ENCODE data around the gene STK39. TPM values are rescaled to one million over a fixed set of nuclear protein-coding genes. Genes with fewer than 3 reads are reported as not detected.
"Not testable (repeated sequence)": the region's sequence is repeated elsewhere in the genome, so short reads cannot be mapped to it uniquely, and the experiment has no call there.

STK39 gene
- total RNA-seq, 4 donors from 2014 or later, result 35.3 to 58.0 (median 47.0) TPM

GRCh38 chr2:168047091-168047690 lies 200.2 kb downstream of the STK39 start:
- Histone ChIP-seq H3K36me3 (no peaks in the 10 kb centered on the region), H3K4me1 (peaks cover 0 to 3% (median 0%) of the 10 kb centered on the region in 3 donors), H3K9me3 (no peaks in the 10 kb centered on the region), H3K27me3 (no peaks in the 10 kb centered on the region), H3K27ac (no peak overlapping the region), H3K4me3 (no peak overlapping the region)
- 78 to 83% methylated on average over 3 of the region's 3 CpGs for WGBS, 2 donors (ENCODE audit: low coverage in 1 of 2)
- no peak for ATAC-seq
- no peak for TF ChIP-seq POLR2AphosphoS5 (IDR thresholded peaks at IDR 0.05)
- no peak for TF ChIP-seq EP300 (IDR thresholded peaks at IDR 0.05)
- TF ChIP-seq POLR2A (IDR thresholded peaks at IDR 0.05), result no peak
- TF ChIP-seq CTCF (IDR thresholded peaks at IDR 0.05), result no peak

- WGBS, 2 donors (ENCODE audit: low coverage in 1 of 2), result 93 to 100% methylated on average over 1 of the region's 1 CpG
- no peak for ATAC-seq
- TF ChIP-seq CTCF (IDR thresholded peaks at IDR 0.05) (no peak), POLR2A (IDR thresholded peaks at IDR 0.05) (no peak), EP300 (IDR thresholded peaks at IDR 0.05) (no peak), POLR2AphosphoS5 (IDR thresholded peaks at IDR 0.05) (no peak)
Measured at GRCh38 chr2:168044579-168044978, 202.8 kb downstream of the STK39 start.

GRCh38 chr2:168044176-168044575 lies 203.2 kb downstream of the STK39 start:
- no peak for TF ChIP-seq EP300 (IDR thresholded peaks at IDR 0.05)
- TF ChIP-seq CTCF (IDR thresholded peaks at IDR 0.05), result no peak
- no peak for TF ChIP-seq POLR2A (IDR thresholded peaks at IDR 0.05)
- TF ChIP-seq POLR2AphosphoS5 (IDR thresholded peaks at IDR 0.05), result no peak

More at GRCh38 chr2:168044579-168044978, 202.8 kb downstream of the STK39 start:
- Histone ChIP-seq H3K27me3 (no peaks in the 10 kb centered on the region), H3K9me3 (no peaks in the 10 kb centered on the region), H3K4me3 (no peak overlapping the region), H3K36me3 (no peaks in the 10 kb centered on the region), H3K27ac (no peak overlapping the region), H3K4me1 (no peaks in the 10 kb centered on the region)

GRCh38 chr2:168042127-168042824 lies 205.1 kb downstream of the STK39 start:
- H3K4me1 ChIP-seq, ATAC-seq, H3K4me3 ChIP-seq, H3K27me3 ChIP-seq, H3K27ac ChIP-seq, H3K36me3 ChIP-seq, H3K9me3 ChIP-seq: not testable (repeated sequence)
- 83 to 100% methylated on average over 1 to 3 of the region's 5 CpGs for WGBS, 2 donors (ENCODE audit: low coverage in 1 of 2)

More at GRCh38 chr2:168044176-168044575, 203.2 kb downstream of the STK39 start:
- no peaks in the 10 kb centered on the region for H3K9me3 ChIP-seq
- no peak overlapping the region for H3K27ac ChIP-seq
- no peaks in the 10 kb centered on the region for H3K27me3 ChIP-seq
- no peaks in the 10 kb centered on the region for H3K4me1 ChIP-seq
- ATAC-seq, result no peak
- H3K36me3 ChIP-seq, result no peaks in the 10 kb centered on the region
- no peak overlapping the region for H3K4me3 ChIP-seq
- WGBS, 2 donors (ENCODE audit: low coverage in 1 of 2), result 81 to 100% methylated on average over 2 of the region's 2 CpGs

GRCh38 chr2:168039881-168040280 lies 207.5 kb downstream of the STK39 start:
- 93 to 94% methylated on average over 3 of the region's 3 CpGs for WGBS, 2 donors (ENCODE audit: low coverage in 1 of 2)
- no peaks in the 10 kb centered on the region for H3K9me3 ChIP-seq
- TF ChIP-seq EP300 (IDR thresholded peaks at IDR 0.05) (no peak), POLR2A (IDR thresholded peaks at IDR 0.05) (no peak), CTCF (IDR thresholded peaks at IDR 0.05) (no peak), POLR2AphosphoS5 (IDR thresholded peaks at IDR 0.05) (no peak)
- no peak overlapping the region for H3K27ac ChIP-seq
- H3K36me3 ChIP-seq, result no peaks in the 10 kb centered on the region
- no peak overlapping the region for H3K4me3 ChIP-seq
- no peak for ATAC-seq
- no peaks in the 10 kb centered on the region for H3K4me1 ChIP-seq
- no peaks in the 10 kb centered on the region for H3K27me3 ChIP-seq
